ENCODE data around the gene RDH8. TPM values are rescaled to one million over a fixed set of nuclear protein-coding genes. Genes with fewer than 3 reads are reported as not detected.

Gene RDH8
- total RNA-seq, 1 experiment from 2014 or later = not detected

DNA sequence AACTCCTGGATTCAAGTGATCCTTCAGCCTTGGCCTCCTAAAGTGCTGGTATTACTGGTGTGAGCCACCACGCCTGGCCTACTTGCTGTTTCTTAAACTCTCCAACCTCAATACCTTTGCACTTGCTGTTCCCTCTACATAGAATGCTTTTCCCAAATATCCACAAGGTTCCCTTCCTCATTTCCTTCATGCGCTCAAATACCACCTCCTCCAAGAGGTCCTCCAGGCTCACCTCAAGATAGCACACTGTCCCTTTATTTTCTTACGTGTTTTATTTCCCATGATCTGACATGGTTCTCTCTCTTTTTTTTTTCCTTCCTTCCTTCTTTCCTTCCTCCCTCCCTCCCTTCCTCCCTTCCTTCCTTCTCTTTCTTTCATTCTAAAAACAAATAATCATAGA, 13.5 kb downstream of the RDH8 start:
- H3K27ac ChIP-seq (ENCODE audit: low read length) = no peak overlapping the region
- ATAC-seq (no peak), DNase-seq (ENCODE audit: low read depth, low spot score) (no peak)
- CTCF ChIA-PET = interaction anchor here (0.5 to 1.5 kb wide), 5 partner anchors 23 to 163 kb away, joined by 4 to 12 read pairs (median 8); no protein-coding TSS in a partner anchor
- no TSS peak for BruUV-seq (replicated peaks)
- TF ChIP-seq POLR2AphosphoS5 (IDR thresholded peaks at IDR 0.05; ENCODE audit: low read depth, low read length) (no peak), SIN3A (IDR thresholded peaks at IDR 0.05; ENCODE audit: borderline replicate concordance, insufficient read depth, low read depth, low read length) (no peak), TCF7L2 (IDR thresholded peaks at IDR 0.05; ENCODE audit: low read depth, low read length) (no peak)
- TF ChIP-seq, protein P1, sequence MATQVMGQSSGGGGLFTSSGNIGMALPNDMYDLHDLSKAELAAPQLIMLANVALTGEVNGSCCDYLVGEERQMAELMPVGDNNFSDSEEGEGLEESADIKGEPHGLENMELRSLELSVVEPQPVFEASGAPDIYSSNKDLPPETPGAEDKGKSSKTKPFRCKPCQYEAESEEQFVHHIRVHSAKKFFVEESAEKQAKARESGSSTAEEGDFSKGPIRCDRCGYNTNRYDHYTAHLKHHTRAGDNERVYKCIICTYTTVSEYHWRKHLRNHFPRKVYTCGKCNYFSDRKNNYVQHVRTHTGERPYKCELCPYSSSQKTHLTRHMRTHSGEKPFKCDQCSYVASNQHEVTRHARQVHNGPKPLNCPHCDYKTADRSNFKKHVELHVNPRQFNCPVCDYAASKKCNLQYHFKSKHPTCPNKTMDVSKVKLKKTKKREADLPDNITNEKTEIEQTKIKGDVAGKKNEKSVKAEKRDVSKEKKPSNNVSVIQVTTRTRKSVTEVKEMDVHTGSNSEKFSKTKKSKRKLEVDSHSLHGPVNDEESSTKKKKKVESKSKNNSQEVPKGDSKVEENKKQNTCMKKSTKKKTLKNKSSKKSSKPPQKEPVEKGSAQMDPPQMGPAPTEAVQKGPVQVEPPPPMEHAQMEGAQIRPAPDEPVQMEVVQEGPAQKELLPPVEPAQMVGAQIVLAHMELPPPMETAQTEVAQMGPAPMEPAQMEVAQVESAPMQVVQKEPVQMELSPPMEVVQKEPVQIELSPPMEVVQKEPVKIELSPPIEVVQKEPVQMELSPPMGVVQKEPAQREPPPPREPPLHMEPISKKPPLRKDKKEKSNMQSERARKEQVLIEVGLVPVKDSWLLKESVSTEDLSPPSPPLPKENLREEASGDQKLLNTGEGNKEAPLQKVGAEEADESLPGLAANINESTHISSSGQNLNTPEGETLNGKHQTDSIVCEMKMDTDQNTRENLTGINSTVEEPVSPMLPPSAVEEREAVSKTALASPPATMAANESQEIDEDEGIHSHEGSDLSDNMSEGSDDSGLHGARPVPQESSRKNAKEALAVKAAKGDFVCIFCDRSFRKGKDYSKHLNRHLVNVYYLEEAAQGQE (IDR thresholded peaks at IDR 0.05; ENCODE audit: insufficient read depth in 1 of 2, low read depth in 2 of 2, low read length in 1 of 2) = no peak
- TF ChIP-seq, protein P2, sequence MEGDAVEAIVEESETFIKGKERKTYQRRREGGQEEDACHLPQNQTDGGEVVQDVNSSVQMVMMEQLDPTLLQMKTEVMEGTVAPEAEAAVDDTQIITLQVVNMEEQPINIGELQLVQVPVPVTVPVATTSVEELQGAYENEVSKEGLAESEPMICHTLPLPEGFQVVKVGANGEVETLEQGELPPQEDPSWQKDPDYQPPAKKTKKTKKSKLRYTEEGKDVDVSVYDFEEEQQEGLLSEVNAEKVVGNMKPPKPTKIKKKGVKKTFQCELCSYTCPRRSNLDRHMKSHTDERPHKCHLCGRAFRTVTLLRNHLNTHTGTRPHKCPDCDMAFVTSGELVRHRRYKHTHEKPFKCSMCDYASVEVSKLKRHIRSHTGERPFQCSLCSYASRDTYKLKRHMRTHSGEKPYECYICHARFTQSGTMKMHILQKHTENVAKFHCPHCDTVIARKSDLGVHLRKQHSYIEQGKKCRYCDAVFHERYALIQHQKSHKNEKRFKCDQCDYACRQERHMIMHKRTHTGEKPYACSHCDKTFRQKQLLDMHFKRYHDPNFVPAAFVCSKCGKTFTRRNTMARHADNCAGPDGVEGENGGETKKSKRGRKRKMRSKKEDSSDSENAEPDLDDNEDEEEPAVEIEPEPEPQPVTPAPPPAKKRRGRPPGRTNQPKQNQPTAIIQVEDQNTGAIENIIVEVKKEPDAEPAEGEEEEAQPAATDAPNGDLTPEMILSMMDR (IDR thresholded peaks at IDR 0.05) = no peak
- POLR2A ChIA-PET = interaction anchor here (0.7 kb wide), 1 partner anchor 96 kb away, joined by 6 read pairs; no protein-coding TSS in a partner anchor
- intact Hi-C loops (cut with micrococcal nuclease; ENCODE audit: unreplicated experiment) = loop anchor here (2.0 kb wide), 1 partner anchor 92 kb away; no protein-coding TSS in a partner anchor
- H3K27me3 ChIP-seq (ENCODE audit: control insufficient read depth, insufficient read depth, low read length) = no peaks in the 10 kb centered on the region
- in situ Hi-C loops (cut with HindIII; ENCODE audit: low pct_unique_long_range_greater_than_20kb, low sequenced_read_pairs) = no loop called here
- no peak overlapping the region for H3K4me3 ChIP-seq (ENCODE audit: low read depth in 2 of 2, low read length in 2 of 2)
- no peaks in the 10 kb centered on the region for H3K4me1 ChIP-seq (ENCODE audit: control insufficient read depth, insufficient read depth, low read length)
- no peaks in the 10 kb centered on the region for H3K9me3 ChIP-seq (ENCODE audit: control insufficient read depth, insufficient read depth, low read depth, low read length)
- H3K36me3 ChIP-seq (ENCODE audit: control insufficient read depth, insufficient read depth, low read length) = no peaks in the 10 kb centered on the region

DNA sequence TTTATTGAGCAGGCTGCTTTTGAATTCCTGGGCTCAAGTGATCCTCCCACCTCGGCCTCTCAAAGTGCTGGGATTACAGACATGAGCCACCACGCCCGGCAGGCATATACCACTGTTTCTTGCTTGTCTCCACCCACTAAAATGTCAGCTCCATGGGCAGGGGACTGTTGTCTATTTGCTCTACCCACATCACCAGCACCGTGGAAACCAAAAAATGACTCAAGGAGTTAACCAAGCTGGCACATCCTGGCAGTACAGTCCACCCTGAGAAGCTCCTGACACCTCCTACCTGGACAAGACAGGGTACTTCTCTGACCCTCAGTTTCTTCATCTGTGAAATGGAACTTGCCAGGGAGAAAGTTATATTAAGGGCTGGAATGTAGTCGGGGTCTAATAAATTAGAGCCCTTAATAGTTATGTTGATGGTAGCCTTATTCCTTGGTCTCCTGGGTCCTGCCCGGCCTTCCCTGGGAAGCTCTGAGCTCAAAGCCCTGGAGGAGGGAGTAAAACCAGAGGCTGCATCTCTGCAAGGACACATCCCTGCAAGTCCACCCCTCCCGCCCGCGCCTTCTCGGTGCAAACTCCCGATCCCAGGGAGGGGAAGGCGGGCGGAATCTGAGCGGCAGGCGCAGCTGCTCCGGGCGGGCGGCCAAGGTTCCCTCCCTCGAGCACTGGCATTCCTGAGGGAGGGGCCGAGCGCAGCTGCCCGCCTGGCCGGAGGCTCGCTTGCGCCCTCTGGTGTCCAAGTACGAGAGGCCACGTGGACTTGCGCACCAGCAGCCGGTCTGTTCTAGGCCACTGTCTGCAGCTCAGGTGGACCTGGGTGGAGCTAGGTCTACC, 14.1 kb downstream of the RDH8 start:
- H3K27ac ChIP-seq (ENCODE audit: low read length) = no peak overlapping the region
- in situ Hi-C loops (cut with HindIII; ENCODE audit: low pct_unique_long_range_greater_than_20kb, low sequenced_read_pairs) = no loop called here
- no peaks in the 10 kb centered on the region for H3K36me3 ChIP-seq (ENCODE audit: control insufficient read depth, insufficient read depth, low read length)
- peak overlapping the region; percentile 6 to 8; a peak in 1 of 4 replicates for H3K4me3 ChIP-seq (ENCODE audit: low read depth in 2 of 2, low read length in 2 of 2)
- ChIA-PET POLR2A (interaction anchor here (0.6 to 0.7 kb wide), 2 partner anchors 96 to 97 kb away, joined by 4 to 6 read pairs; no protein-coding TSS in a partner anchor), CTCF (interaction anchor here (0.5 to 1.5 kb wide), 6 partner anchors 22 to 96 kb away, joined by 3 to 12 read pairs (median 4); no protein-coding TSS in a partner anchor)
- ATAC-seq (peak; percentile 98), DNase-seq (ENCODE audit: low read depth, low spot score) (peak; percentile 50)
- intact Hi-C loops (cut with micrococcal nuclease; ENCODE audit: unreplicated experiment) = loop anchor here (2.0 kb wide), 1 partner anchor 93 kb away; no protein-coding TSS in a partner anchor
- H3K4me1 ChIP-seq (ENCODE audit: control insufficient read depth, insufficient read depth, low read length) = no peaks in the 10 kb centered on the region
- no peaks in the 10 kb centered on the region for H3K27me3 ChIP-seq (ENCODE audit: control insufficient read depth, insufficient read depth, low read length)
- no peaks in the 10 kb centered on the region for H3K9me3 ChIP-seq (ENCODE audit: control insufficient read depth, insufficient read depth, low read depth, low read length)
- BruUV-seq (replicated peaks) = no TSS peak
- TF ChIP-seq, protein P2 (IDR thresholded peaks at IDR 0.05) = peak; percentile 94
- no peak for TF ChIP-seq POLR2AphosphoS5 (IDR thresholded peaks at IDR 0.05; ENCODE audit: low read depth, low read length)
- TF ChIP-seq, protein P1 (IDR thresholded peaks at IDR 0.05; ENCODE audit: insufficient read depth in 1 of 2, low read depth in 2 of 2, low read length in 1 of 2) = 0 out of 4 replicates have a peak, but pooled peaks of 1 of the 2 experiments have one; percentile 50
